ENCODE data around the gene COMMD1.
A peak's percentile ranks its signal among the peaks of the same experiment; 100 is the strongest.
"Not testable (repeated sequence)": the region's sequence is repeated elsewhere in the genome, so short reads cannot be mapped to it uniquely, and the experiment has no call there.

Gene COMMD1

GRCh38 chr2:61898810-61899209 is 6.7 kb upstream of the COMMD1 start:
- DNase-seq (ENCODE audit: low spot score in 2 of 2), result no peak

GRCh38 chr2:61900281-61900680 is 5.2 kb upstream of the COMMD1 start:
- Histone ChIP-seq H3K36me3 (replicated peaks) (no peaks in the 10 kb centered on the region), H3K4me3 (no peak overlapping the region), H3K27me3 (ENCODE audit: low read depth) (no peaks in the 10 kb centered on the region), H3K4me1 (peaks cover 3% of the 10 kb centered on the region), H3K9me3 (no peaks in the 10 kb centered on the region)
- DNase-seq (ENCODE audit: low spot score in 2 of 2), result no peak
- in situ Hi-C loops (cut with MboI; ENCODE audit: low sequenced_read_pairs), result loop anchor here (25.0 kb wide), 1 partner anchor 862 kb away; no protein-coding TSS in a partner anchor

More at GRCh38 chr2:61898810-61899209, 6.7 kb upstream of the COMMD1 start:
- no peak overlapping the region for H3K4me3 ChIP-seq
- in situ Hi-C loops (cut with MboI; ENCODE audit: low sequenced_read_pairs), result no loop called here
- H3K4me1 ChIP-seq, result no peaks in the 10 kb centered on the region
- H3K27me3 ChIP-seq (ENCODE audit: low read depth), result no peaks in the 10 kb centered on the region
- no peaks in the 10 kb centered on the region for H3K36me3 ChIP-seq (replicated peaks)
- H3K9me3 ChIP-seq, result no peaks in the 10 kb centered on the region

GRCh38 chr2:61906186-61906470 is 654 bp downstream of the COMMD1 start:
- Histone ChIP-seq H3K9me3 (no peaks in the 10 kb centered on the region), H3K36me3 (replicated peaks) (no peaks in the 10 kb centered on the region), H3K4me1 (peaks cover 6% of the 10 kb centered on the region), H3K27me3 (ENCODE audit: low read depth) (no peaks in the 10 kb centered on the region), H3K4me3 (peak overlapping the region; percentile 57)
- DNase-seq (ENCODE audit: low spot score in 2 of 2), result no peak
- in situ Hi-C loops (cut with MboI; ENCODE audit: low sequenced_read_pairs), result loop anchor here (25.0 kb wide), 1 partner anchor 856 kb away; no protein-coding TSS in a partner anchor

GRCh38 chr2:61909116-61909515 is 3.6 kb downstream of the COMMD1 start:
- Histone ChIP-seq H3K27me3 (ENCODE audit: low read depth) (no peaks in the 10 kb centered on the region), H3K4me3 (no peak overlapping the region), H3K9me3 (no peaks in the 10 kb centered on the region), H3K36me3 (replicated peaks) (no peaks in the 10 kb centered on the region), H3K4me1 (peaks cover 6% of the 10 kb centered on the region)
- in situ Hi-C loops (cut with MboI; ENCODE audit: low sequenced_read_pairs), result loop anchor here (25.0 kb wide), 1 partner anchor 853 kb away; no protein-coding TSS in a partner anchor
- no peak for DNase-seq (ENCODE audit: low spot score in 2 of 2)

- Histone ChIP-seq H3K27me3 (ENCODE audit: low read depth) (no peaks in the 10 kb centered on the region), H3K9me3 (no peaks in the 10 kb centered on the region), H3K4me1 (0 out of 2 replicates have a peak, but pooled peaks cover 3% of the 10 kb centered on the region), H3K36me3 (replicated peaks) (no peaks in the 10 kb centered on the region), H3K4me3 (no peak overlapping the region)
- DNase-seq (ENCODE audit: low spot score in 2 of 2), result no peak
- in situ Hi-C loops (cut with MboI; ENCODE audit: low sequenced_read_pairs), result loop anchor here (25.0 kb wide), 1 partner anchor 852 kb away; no protein-coding TSS in a partner anchor
Measured at GRCh38 chr2:61910603-61911002, 5.1 kb downstream of the COMMD1 start.

GRCh38 chr2:61911510-61911909 is 6.0 kb downstream of the COMMD1 start:
- H3K27me3 ChIP-seq (ENCODE audit: low read depth), result no peaks in the 10 kb centered on the region
- no peaks in the 10 kb centered on the region for H3K36me3 ChIP-seq (replicated peaks)
- no peak overlapping the region for H3K4me3 ChIP-seq
- H3K9me3 ChIP-seq, result no peaks in the 10 kb centered on the region
- 0 out of 2 replicates have a peak, but pooled peaks cover 1% of the 10 kb centered on the region for H3K4me1 ChIP-seq
- in situ Hi-C loops (cut with MboI; ENCODE audit: low sequenced_read_pairs), result loop anchor here (25.0 kb wide), 1 partner anchor 851 kb away; no protein-coding TSS in a partner anchor
- no peak for DNase-seq (ENCODE audit: low spot score in 2 of 2)

- not testable (repeated sequence) for DNase-seq (ENCODE audit: low spot score in 2 of 2); H3K27me3 ChIP-seq (ENCODE audit: low read depth); H3K36me3 ChIP-seq (replicated peaks); H3K4me1 ChIP-seq; H3K9me3 ChIP-seq; H3K4me3 ChIP-seq
- in situ Hi-C loops (cut with MboI; ENCODE audit: low sequenced_read_pairs), result loop anchor here (5.0 to 25.0 kb wide), 2 partner anchors 498 to 848 kb away; no protein-coding TSS in a partner anchor
Measured at GRCh38 chr2:61914794-61915193, 9.3 kb downstream of the COMMD1 start.

GRCh38 chr2:61920548-61920947 is 15.1 kb downstream of the COMMD1 start:
- Histone ChIP-seq H3K4me1 (no peaks in the 10 kb centered on the region), H3K36me3 (replicated peaks) (no peaks in the 10 kb centered on the region), H3K9me3 (no peaks in the 10 kb centered on the region), H3K4me3 (no peak overlapping the region), H3K27me3 (ENCODE audit: low read depth) (no peaks in the 10 kb centered on the region)
- in situ Hi-C loops (cut with MboI; ENCODE audit: low sequenced_read_pairs), result loop anchor here (25.0 kb wide), 1 partner anchor 842 kb away; no protein-coding TSS in a partner anchor
- no peak for DNase-seq (ENCODE audit: low spot score in 2 of 2)

- H3K4me3 ChIP-seq, result no peak overlapping the region
- in situ Hi-C loops (cut with MboI; ENCODE audit: low sequenced_read_pairs), result loop anchor here (25.0 kb wide), 1 partner anchor 840 kb away; no protein-coding TSS in a partner anchor
- no peak for DNase-seq (ENCODE audit: low spot score in 2 of 2)
- no peaks in the 10 kb centered on the region for H3K9me3 ChIP-seq
- H3K27me3 ChIP-seq (ENCODE audit: low read depth), result no peaks in the 10 kb centered on the region
- H3K4me1 ChIP-seq, result peaks cover 14% of the 10 kb centered on the region
- H3K36me3 ChIP-seq (replicated peaks), result no peaks in the 10 kb centered on the region
Measured at GRCh38 chr2:61922714-61923113, 17.2 kb downstream of the COMMD1 start.

GRCh38 chr2:61924895-61925663 is 19.6 kb downstream of the COMMD1 start:
- Histone ChIP-seq H3K4me1 (peaks cover 30% of the 10 kb centered on the region), H3K27me3 (ENCODE audit: low read depth) (no peaks in the 10 kb centered on the region), H3K9me3 (no peaks in the 10 kb centered on the region), H3K4me3 (no peak overlapping the region), H3K36me3 (replicated peaks) (no peaks in the 10 kb centered on the region)
- in situ Hi-C loops (cut with MboI; ENCODE audit: low sequenced_read_pairs), result loop anchor here (25.0 kb wide), 1 partner anchor 837 kb away; no protein-coding TSS in a partner anchor
- DNase-seq (ENCODE audit: low spot score in 2 of 2), result no peak

GRCh38 chr2:61926531-61927477 is 21.3 kb downstream of the COMMD1 start:
- Histone ChIP-seq H3K36me3 (replicated peaks) (no peaks in the 10 kb centered on the region), H3K4me3 (no peak overlapping the region), H3K4me1 (peaks cover 35% of the 10 kb centered on the region), H3K9me3 (no peaks in the 10 kb centered on the region), H3K27me3 (ENCODE audit: low read depth) (no peaks in the 10 kb centered on the region)
- peak in 1 of 2 experiments; percentile 92 for DNase-seq (ENCODE audit: low spot score in 2 of 2)
- in situ Hi-C loops (cut with MboI; ENCODE audit: low sequenced_read_pairs), result no loop called here

GRCh38 chr2:61928826-61929461 is 23.5 kb downstream of the COMMD1 start:
- H3K36me3 ChIP-seq (replicated peaks), result no peaks in the 10 kb centered on the region
- peak; percentile 61 to 97 for DNase-seq (ENCODE audit: low spot score in 2 of 2)
- in situ Hi-C loops (cut with MboI; ENCODE audit: low sequenced_read_pairs), result no loop called here

GRCh38 chr2:61937098-61937497 is 31.6 kb downstream of the COMMD1 start:
- no peak for DNase-seq (ENCODE audit: low spot score in 2 of 2)
- no peaks in the 10 kb centered on the region for H3K27me3 ChIP-seq (ENCODE audit: low read depth)
- in situ Hi-C loops (cut with MboI; ENCODE audit: low sequenced_read_pairs), result no loop called here

More at GRCh38 chr2:61928826-61929461, 23.5 kb downstream of the COMMD1 start:
- Histone ChIP-seq H3K9me3 (no peaks in the 10 kb centered on the region), H3K4me1 (peaks cover 43% of the 10 kb centered on the region), H3K27me3 (ENCODE audit: low read depth) (no peaks in the 10 kb centered on the region), H3K4me3 (no peak overlapping the region)

More at GRCh38 chr2:61937098-61937497, 31.6 kb downstream of the COMMD1 start:
- H3K9me3 ChIP-seq, result no peaks in the 10 kb centered on the region
- no peaks in the 10 kb centered on the region for H3K36me3 ChIP-seq (replicated peaks)
- H3K4me3 ChIP-seq, result no peak overlapping the region
- peaks cover 11% of the 10 kb centered on the region for H3K4me1 ChIP-seq
